ENCODE results near the gene SPTBN4.

DNA sequence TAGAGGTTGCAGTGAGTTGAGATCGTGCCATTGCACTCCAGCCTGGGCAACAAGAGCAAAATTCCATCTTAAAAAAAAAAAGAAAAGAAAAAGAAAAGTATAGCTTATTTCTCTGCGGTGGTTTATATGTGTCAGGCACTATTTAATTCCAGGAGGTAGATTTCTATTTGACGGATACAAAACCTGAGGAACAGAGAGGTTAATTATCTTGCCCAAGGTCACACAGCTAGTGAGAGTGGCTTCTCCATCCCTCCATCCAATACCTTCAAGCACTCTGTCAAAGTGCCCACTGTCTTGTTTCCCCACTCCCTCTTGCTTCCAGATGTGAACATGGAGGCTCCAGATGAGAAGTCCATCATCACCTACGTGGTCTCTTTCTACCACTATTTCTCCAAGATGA is 34.8 kb downstream of the SPTBN4 start:
- TF ChIP-seq, protein P1, sequence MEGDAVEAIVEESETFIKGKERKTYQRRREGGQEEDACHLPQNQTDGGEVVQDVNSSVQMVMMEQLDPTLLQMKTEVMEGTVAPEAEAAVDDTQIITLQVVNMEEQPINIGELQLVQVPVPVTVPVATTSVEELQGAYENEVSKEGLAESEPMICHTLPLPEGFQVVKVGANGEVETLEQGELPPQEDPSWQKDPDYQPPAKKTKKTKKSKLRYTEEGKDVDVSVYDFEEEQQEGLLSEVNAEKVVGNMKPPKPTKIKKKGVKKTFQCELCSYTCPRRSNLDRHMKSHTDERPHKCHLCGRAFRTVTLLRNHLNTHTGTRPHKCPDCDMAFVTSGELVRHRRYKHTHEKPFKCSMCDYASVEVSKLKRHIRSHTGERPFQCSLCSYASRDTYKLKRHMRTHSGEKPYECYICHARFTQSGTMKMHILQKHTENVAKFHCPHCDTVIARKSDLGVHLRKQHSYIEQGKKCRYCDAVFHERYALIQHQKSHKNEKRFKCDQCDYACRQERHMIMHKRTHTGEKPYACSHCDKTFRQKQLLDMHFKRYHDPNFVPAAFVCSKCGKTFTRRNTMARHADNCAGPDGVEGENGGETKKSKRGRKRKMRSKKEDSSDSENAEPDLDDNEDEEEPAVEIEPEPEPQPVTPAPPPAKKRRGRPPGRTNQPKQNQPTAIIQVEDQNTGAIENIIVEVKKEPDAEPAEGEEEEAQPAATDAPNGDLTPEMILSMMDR (conservative IDR thresholded peaks at IDR 0.05): no peak
- TF ChIP-seq EZH2 (IDR thresholded peaks at IDR 0.05; ENCODE audit: low read depth): no peak

All from PC-9 (cell line).